ENCODE measurements around the gene ALG14. TPM values are rescaled to one million over a fixed set of nuclear protein-coding genes. Genes with fewer than 3 reads are reported as not detected.

Gene ALG14
- total RNA-seq, 6 donors from 2014 or later: 0.55 to 6.2 (median 0.98) TPM

DNA sequence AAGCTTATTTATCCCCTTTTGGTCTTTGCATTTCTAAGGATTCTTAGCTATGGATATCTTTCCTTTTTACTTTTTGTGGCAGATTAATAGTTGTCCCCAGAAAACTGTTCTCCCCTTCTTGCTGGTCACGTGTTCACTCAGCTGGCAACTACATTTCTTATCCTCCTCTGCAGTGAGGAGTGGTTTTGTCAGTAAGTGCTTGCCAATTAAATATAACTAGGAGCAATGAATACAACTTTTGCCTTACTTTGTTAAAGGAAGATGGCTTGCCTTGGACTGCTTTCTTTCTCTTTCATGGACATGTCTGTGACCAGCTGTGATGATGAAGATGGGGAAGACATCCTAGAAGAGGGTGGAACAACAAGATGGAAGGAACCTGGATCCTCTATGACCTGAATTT lies 15.6 kb upstream of the ALG14 start:
- no peak for TF ChIP-seq POLR2AphosphoS5 (IDR thresholded peaks at IDR 0.05)
- TF ChIP-seq EP300 (IDR thresholded peaks at IDR 0.05): no peak
- TF ChIP-seq CTCF (IDR thresholded peaks at IDR 0.05): no peak
- TF ChIP-seq POLR2A (IDR thresholded peaks at IDR 0.05): no peak
- no peak for DNase-seq
- WGBS, 2 donors: 74 to 83% methylated on average over 1 of the region's 1 CpG
- no peak for ATAC-seq (ENCODE audit: low FRiP score in 2 of 2)
- no peaks in the 10 kb centered on the region for H3K36me3 ChIP-seq
- no peaks in the 10 kb centered on the region for H3K4me1 ChIP-seq
- no peak overlapping the region for H3K4me3 ChIP-seq
- no peak overlapping the region for H3K27ac ChIP-seq
- no peaks in the 10 kb centered on the region for H3K27me3 ChIP-seq
- peaks cover 0 to 5% (median 2%) of the 10 kb centered on the region in 4 donors for H3K9me3 ChIP-seq

DNA sequence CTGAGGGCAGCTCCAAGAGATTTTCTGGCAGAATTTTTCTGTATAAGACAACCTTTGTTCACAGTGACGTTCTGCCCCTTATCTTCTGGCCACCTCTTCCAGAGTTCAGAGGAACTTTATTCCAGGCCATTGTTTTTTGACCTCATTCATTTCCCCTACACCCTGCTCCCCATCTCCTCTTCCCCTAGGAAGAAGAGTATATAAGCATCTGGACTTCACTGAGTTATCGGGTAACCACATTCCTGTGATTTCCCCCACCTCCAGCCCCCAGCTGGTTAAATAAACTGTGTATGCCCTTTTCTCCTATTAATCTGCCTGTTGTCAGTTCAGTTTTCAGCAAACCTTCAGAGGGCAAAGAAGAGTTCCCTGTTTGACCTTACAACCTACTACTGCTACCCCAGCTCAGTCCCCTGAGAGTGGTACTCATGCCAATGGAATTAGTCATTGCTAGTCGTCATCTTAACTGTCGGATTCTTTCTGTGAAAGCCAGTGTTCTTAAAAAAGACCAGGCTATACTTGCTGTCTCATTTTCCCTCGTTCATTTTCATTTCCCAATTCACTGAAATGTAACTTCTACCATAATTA lies 14.3 kb upstream of the ALG14 start:
- Histone ChIP-seq H3K9me3 (peaks cover 0 to 5% (median 2%) of the 10 kb centered on the region in 4 donors), H3K27ac (peak overlapping the region in 1 of 4 donors; percentile 7), H3K27me3 (no peaks in the 10 kb centered on the region), H3K4me1 (no peaks in the 10 kb centered on the region), H3K36me3 (no peaks in the 10 kb centered on the region), H3K4me3 (no peak overlapping the region)
- TF ChIP-seq POLR2A (IDR thresholded peaks at IDR 0.05): no peak
- no peak for TF ChIP-seq POLR2AphosphoS5 (IDR thresholded peaks at IDR 0.05)
- TF ChIP-seq CTCF (IDR thresholded peaks at IDR 0.05): no peak
- no peak for TF ChIP-seq EP300 (IDR thresholded peaks at IDR 0.05)
- ATAC-seq (ENCODE audit: low FRiP score in 2 of 2) (peak in 1 of 2 donors; percentile 87), DNase-seq (no peak)
- 33% methylated on average over 5 of the region's 5 CpGs for WGBS, 2 donors

GRCh38 chr1:95085376-95085775 lies 12.6 kb upstream of the ALG14 start:
- H3K4me3 ChIP-seq: no peak overlapping the region
- no peak for ATAC-seq (ENCODE audit: low FRiP score in 2 of 2)
- 58 to 72% methylated on average over 2 of the region's 2 CpGs for WGBS, 2 donors
- no peaks in the 10 kb centered on the region for H3K36me3 ChIP-seq
- H3K27me3 ChIP-seq: no peaks in the 10 kb centered on the region
- peaks cover 0 to 5% (median 2%) of the 10 kb centered on the region in 4 donors for H3K9me3 ChIP-seq
- H3K27ac ChIP-seq: no peak overlapping the region
- H3K4me1 ChIP-seq: no peaks in the 10 kb centered on the region
- TF ChIP-seq POLR2A (IDR thresholded peaks at IDR 0.05) (no peak), EP300 (IDR thresholded peaks at IDR 0.05) (no peak), CTCF (IDR thresholded peaks at IDR 0.05) (no peak), POLR2AphosphoS5 (IDR thresholded peaks at IDR 0.05) (no peak)
- DNase-seq: no peak

DNA sequence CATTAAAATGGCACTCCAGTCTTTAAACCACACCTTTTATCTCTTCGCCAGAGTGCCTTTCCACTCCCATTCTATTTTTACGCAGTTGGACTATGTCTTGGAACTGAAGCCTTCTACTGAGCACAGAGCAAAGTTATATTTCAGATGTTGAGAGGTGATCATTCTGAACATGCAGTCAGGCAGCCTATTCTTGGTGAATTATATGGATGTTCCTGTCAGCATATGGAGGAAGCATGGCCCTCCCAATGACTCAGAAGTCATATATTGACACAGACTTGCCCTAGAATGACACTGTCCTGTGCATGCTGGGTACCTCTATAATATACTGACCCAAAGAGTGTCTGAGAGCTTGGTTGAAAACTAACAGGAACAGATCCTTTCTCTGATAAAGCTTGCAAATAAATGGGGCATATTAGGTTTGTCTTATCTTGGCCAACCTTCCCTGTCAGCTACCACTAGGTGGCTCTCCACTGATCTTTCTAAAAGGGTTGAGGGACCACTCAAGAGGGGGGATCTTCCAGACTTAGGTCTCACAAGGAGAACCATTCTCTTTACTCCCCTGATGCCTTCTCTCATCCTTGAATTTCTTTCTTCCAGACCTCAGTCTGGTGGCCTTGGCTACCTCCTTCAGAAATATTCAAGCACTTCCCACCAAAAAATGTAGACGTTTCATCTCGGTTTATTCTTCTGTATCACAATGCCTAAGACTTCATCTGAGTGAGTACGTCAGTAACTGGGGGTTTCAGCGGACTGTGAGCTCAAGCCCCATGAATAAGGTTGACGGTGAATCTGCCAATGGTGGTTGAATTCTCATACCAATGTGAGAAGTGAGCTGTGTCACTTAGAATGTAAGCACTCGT lies 11.8 kb upstream of the ALG14 start:
- H3K27me3 ChIP-seq: no peaks in the 10 kb centered on the region
- peaks cover 0 to 2% (median 0%) of the 10 kb centered on the region in 4 donors for H3K9me3 ChIP-seq
- WGBS, 2 donors: 76 to 77% methylated on average over 8 of the region's 8 CpGs
- no peak overlapping the region for H3K4me3 ChIP-seq
- no peak for DNase-seq
- no peak overlapping the region for H3K27ac ChIP-seq
- ATAC-seq (ENCODE audit: low FRiP score in 2 of 2): peak; percentile 56 to 70
- TF ChIP-seq POLR2AphosphoS5 (IDR thresholded peaks at IDR 0.05) (no peak), CTCF (IDR thresholded peaks at IDR 0.05) (peak; percentile 17 to 54 (median 46))
- no peaks in the 10 kb centered on the region for H3K4me1 ChIP-seq
- H3K36me3 ChIP-seq: no peaks in the 10 kb centered on the region

Measured in upper lobe of left lung (tissue), 6 donors.